SJSA1 (cell line): Measurements from ENCODE around the gene POU2AF1. TPM values are rescaled to one million over a fixed set of nuclear protein-coding genes. Genes with fewer than 3 reads are reported as not detected.

Experiments used
- DNase-seq, 2 experiments: peaks; one replicate each; pipeline ENCODE4 v3.0.0-alpha.2; 2015 to 2020; ENCODE audit warnings: low spot score in 2 of 2, low read depth in 1 of 2
- H3K27ac ChIP-seq: fragments of 250-450 bp; sonication (Bioruptor Pico); 2 replicates; pipeline ENCODE4 v1.5.1; 2020; ENCODE audit warnings: mild to moderate bottlenecking, moderate library complexity
- H3K27me3 ChIP-seq: fragments of 250-450 bp; sonication (Bioruptor Pico); replicated peaks from 2 replicates; pipeline ENCODE4 v1.5.1; 2020; ENCODE audit warnings: mild to moderate bottlenecking, moderate library complexity
- H3K36me3 ChIP-seq: fragments of 250-450 bp; sonication (Bioruptor Pico); 2 replicates; pipeline ENCODE4 v1.5.1; 2020; ENCODE audit warnings: mild to moderate bottlenecking
- H3K4me1 ChIP-seq: fragments of 250-450 bp; sonication (Bioruptor Pico); replicated peaks from 2 replicates; pipeline ENCODE4 v1.6.1; 2021; ENCODE audit warnings: mild to moderate bottlenecking
- H3K4me3 ChIP-seq: fragments of 250-450 bp; sonication (Bioruptor Pico); 2 replicates; pipeline ENCODE4 v1.5.1; 2020; ENCODE audit warnings: mild to moderate bottlenecking
- H3K9me3 ChIP-seq: fragments of 250-450 bp; sonication (Bioruptor Pico); replicated peaks from 2 replicates; pipeline ENCODE4 v1.5.1; 2020; ENCODE audit warnings: mild to moderate bottlenecking
- total RNA-seq: library from RNA; depleted of rRNA; stranded (reverse); fragments of >200 nt; shearing (Covaris generic); gene quantifications from 2 replicates; pipeline ENCODE4 v1.2.3, GENCODE V29; 2014

POU2AF1 gene
- total RNA-seq, 1 experiment from 2014 or later, result not detected

GRCh38 chr11:111357150-111358037 lies 21.7 kb downstream of the POU2AF1 start:
- DNase-seq, result no peak
- no peak overlapping the region for H3K4me3 ChIP-seq
- no peaks in the 10 kb centered on the region for H3K9me3 ChIP-seq
- H3K4me1 ChIP-seq, result no peaks in the 10 kb centered on the region
- no peaks in the 10 kb centered on the region for H3K27me3 ChIP-seq
- H3K36me3 ChIP-seq, result no peaks in the 10 kb centered on the region
- H3K27ac ChIP-seq, result no peak overlapping the region

DNA sequence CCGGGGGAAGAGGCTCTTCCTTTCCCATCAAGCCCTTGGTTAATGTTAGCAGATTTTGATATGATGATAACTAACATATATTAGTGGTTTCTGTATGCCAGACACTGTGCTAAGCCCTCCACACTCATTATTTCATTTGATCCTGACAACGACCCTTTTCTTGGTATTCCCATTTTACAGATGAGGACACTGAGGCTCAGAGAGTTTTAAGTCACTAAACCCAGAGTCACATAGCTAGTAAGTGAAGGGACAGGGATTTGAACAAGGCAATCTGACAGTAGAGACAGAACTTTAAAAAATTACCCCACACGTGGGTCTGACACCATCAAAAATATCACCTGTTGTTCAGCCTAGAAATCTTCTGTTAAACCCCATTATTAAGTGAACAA lies 22.4 kb downstream of the POU2AF1 start:
- H3K4me1 ChIP-seq, result no peaks in the 10 kb centered on the region
- no peaks in the 10 kb centered on the region for H3K27me3 ChIP-seq
- no peaks in the 10 kb centered on the region for H3K36me3 ChIP-seq
- H3K4me3 ChIP-seq, result no peak overlapping the region
- no peak overlapping the region for H3K27ac ChIP-seq
- no peaks in the 10 kb centered on the region for H3K9me3 ChIP-seq
- DNase-seq, result no peak

- no peaks in the 10 kb centered on the region for H3K36me3 ChIP-seq
- no peaks in the 10 kb centered on the region for H3K9me3 ChIP-seq
- no peaks in the 10 kb centered on the region for H3K27me3 ChIP-seq
- H3K4me1 ChIP-seq, result no peaks in the 10 kb centered on the region
- no peak for DNase-seq
- H3K27ac ChIP-seq, result no peak overlapping the region
- H3K4me3 ChIP-seq, result no peak overlapping the region
Measured at GRCh38 chr11:111355956-111356659, 23.0 kb downstream of the POU2AF1 start.

GRCh38 chr11:111355101-111355500 lies 24.0 kb downstream of the POU2AF1 start:
- Histone ChIP-seq H3K9me3 (no peaks in the 10 kb centered on the region), H3K4me3 (no peak overlapping the region), H3K27ac (no peak overlapping the region), H3K27me3 (no peaks in the 10 kb centered on the region), H3K4me1 (no peaks in the 10 kb centered on the region), H3K36me3 (no peaks in the 10 kb centered on the region)
- no peak for DNase-seq

DNA sequence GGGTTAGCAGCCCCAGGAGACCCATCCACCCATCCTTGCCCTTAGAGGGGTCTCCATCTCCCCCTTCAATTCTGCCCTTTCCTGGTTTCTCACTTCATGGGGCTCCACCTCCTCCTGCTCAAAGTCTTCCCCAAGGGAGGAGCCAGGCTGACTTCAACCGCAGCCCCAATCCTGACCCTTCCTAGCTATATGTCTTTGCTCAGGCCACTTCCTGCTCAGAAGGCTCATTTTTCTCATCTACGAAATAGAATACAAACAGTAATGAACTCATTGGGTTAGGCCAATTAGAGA lies 24.5 kb downstream of the POU2AF1 start:
- no peaks in the 10 kb centered on the region for H3K36me3 ChIP-seq
- no peak overlapping the region for H3K4me3 ChIP-seq
- H3K27me3 ChIP-seq, result no peaks in the 10 kb centered on the region
- no peak for DNase-seq
- H3K9me3 ChIP-seq, result no peaks in the 10 kb centered on the region
- H3K4me1 ChIP-seq, result no peaks in the 10 kb centered on the region
- no peak overlapping the region for H3K27ac ChIP-seq

GRCh38 chr11:111353776-111354600 lies 25.1 kb downstream of the POU2AF1 start:
- Histone ChIP-seq H3K9me3 (no peaks in the 10 kb centered on the region), H3K27ac (no peak overlapping the region), H3K4me3 (no peak overlapping the region), H3K36me3 (no peaks in the 10 kb centered on the region), H3K27me3 (no peaks in the 10 kb centered on the region), H3K4me1 (no peaks in the 10 kb centered on the region)
- DNase-seq, result no peak

- no peak for DNase-seq
Measured at GRCh38 chr11:111352935-111353710, 26.0 kb downstream of the POU2AF1 start.

GRCh38 chr11:111352231-111352746 lies 26.8 kb downstream of the POU2AF1 start:
- no peaks in the 10 kb centered on the region for H3K4me1 ChIP-seq
- no peaks in the 10 kb centered on the region for H3K27me3 ChIP-seq
- no peaks in the 10 kb centered on the region for H3K9me3 ChIP-seq
- H3K27ac ChIP-seq, result no peak overlapping the region
- no peak overlapping the region for H3K4me3 ChIP-seq
- no peak for DNase-seq
- H3K36me3 ChIP-seq, result no peaks in the 10 kb centered on the region

More at GRCh38 chr11:111352935-111353710, 26.0 kb downstream of the POU2AF1 start:
- Histone ChIP-seq H3K9me3 (no peaks in the 10 kb centered on the region), H3K27ac (no peak overlapping the region), H3K4me1 (no peaks in the 10 kb centered on the region), H3K36me3 (no peaks in the 10 kb centered on the region), H3K4me3 (no peak overlapping the region), H3K27me3 (no peaks in the 10 kb centered on the region)

DNA sequence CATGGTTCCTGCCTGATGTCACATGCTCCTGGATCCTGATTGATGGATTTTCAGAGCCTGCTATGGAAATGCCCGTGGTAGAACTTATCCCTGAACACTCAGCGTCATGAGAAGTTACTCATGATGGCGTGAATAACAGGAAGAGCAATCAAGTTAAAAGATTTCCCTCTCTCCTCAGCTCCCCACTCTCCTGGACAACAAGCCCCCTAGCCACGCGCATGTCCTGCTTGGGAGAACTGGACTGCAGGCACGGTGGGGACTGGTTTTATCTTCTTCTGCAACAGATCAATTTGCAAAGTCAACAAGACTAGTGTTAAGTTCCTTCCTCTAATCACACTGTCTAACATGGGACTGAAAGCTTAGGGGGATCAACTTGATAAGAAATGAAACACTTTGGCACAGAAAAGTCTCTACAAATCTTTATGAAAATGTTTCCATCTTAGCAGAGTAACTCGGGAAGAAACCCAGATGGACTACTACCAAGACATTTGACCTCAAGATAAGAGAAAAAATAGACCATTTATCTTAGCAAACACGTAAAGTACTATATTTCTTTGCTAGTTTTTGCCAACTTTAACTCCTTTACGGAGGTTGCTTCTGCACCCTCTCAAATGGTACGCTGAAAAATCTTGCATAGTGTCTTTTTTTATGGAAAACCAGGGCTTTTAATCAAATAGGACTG lies 27.6 kb downstream of the POU2AF1 start:
- no peak overlapping the region for H3K27ac ChIP-seq
- no peaks in the 10 kb centered on the region for H3K4me1 ChIP-seq
- DNase-seq, result no peak
- no peaks in the 10 kb centered on the region for H3K27me3 ChIP-seq
- no peak overlapping the region for H3K4me3 ChIP-seq
- no peaks in the 10 kb centered on the region for H3K9me3 ChIP-seq
- H3K36me3 ChIP-seq, result no peaks in the 10 kb centered on the region

DNA sequence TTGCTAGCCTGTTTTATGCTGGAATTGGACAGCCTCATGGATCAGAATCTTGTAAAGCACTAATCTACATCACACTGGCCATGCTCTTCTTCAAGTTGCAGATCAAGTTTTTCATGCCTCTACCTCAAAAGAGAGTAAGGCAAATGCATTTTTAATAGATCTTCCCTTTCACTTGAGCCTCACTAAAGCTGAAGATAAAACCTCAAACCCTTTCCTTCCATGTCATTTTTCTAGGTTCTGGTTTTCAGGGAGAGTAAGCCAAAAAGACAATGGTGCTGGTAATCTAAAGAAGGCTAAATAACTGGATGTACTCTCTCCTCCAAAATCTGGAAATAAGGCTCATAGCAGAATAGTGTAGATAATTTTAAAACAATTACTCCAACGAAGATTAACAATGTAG lies 28.3 kb downstream of the POU2AF1 start:
- H3K4me3 ChIP-seq, result no peak overlapping the region
- no peaks in the 10 kb centered on the region for H3K4me1 ChIP-seq
- no peaks in the 10 kb centered on the region for H3K9me3 ChIP-seq
- H3K27me3 ChIP-seq, result no peaks in the 10 kb centered on the region
- DNase-seq, result no peak
- H3K36me3 ChIP-seq, result no peaks in the 10 kb centered on the region
- no peak overlapping the region for H3K27ac ChIP-seq

- no peaks in the 10 kb centered on the region for H3K9me3 ChIP-seq
- H3K4me3 ChIP-seq, result no peak overlapping the region
- no peaks in the 10 kb centered on the region for H3K36me3 ChIP-seq
- no peak overlapping the region for H3K27ac ChIP-seq
- DNase-seq, result no peak
- no peaks in the 10 kb centered on the region for H3K4me1 ChIP-seq
- no peaks in the 10 kb centered on the region for H3K27me3 ChIP-seq
Measured at GRCh38 chr11:111349191-111349695, 29.8 kb downstream of the POU2AF1 start.

DNA sequence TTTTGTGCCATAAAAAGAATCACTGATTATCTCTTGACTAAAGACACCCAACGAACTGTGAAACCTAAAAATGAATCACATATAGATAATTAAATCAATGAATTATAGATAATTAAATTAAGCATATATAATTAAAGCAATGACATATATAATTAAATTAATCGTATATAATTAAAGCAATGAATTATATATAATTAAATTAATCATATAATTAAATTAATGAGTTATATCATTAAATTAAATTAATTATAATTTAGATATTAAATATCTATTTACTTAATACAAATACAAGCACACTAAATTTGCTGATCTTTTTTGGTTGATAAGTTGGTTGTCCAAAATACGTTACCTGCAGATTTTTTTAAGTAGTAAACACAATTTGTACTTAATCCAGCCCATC lies 30.9 kb downstream of the POU2AF1 start:
- H3K36me3 ChIP-seq, result no peaks in the 10 kb centered on the region
- no peak overlapping the region for H3K4me3 ChIP-seq
- no peaks in the 10 kb centered on the region for H3K4me1 ChIP-seq
- H3K27ac ChIP-seq, result no peak overlapping the region
- no peaks in the 10 kb centered on the region for H3K27me3 ChIP-seq
- DNase-seq, result no peak
- H3K9me3 ChIP-seq, result no peaks in the 10 kb centered on the region
